Activated naive CD8-positive, alpha-beta T cell treated with anti-CD3 and anti-CD28 coated beads, Interleukin-2, amount 50 U/mL, for 24 hours (primary cell): ENCODE results near the gene TXNRD1.
"Not testable (repeated sequence)": the region's sequence is repeated elsewhere in the genome, so short reads cannot be mapped to it uniquely, and the experiment has no call there.

ENCODE experiments used
- ATAC-seq: fragments of 150-1000 bp; cut with Tn5 transposase; one replicate; pipeline ENCODE4 v1.10.0; 2021
- DNase-seq: peaks from one replicate; pipeline ENCODE4 v3.0.0; 2021
- H3K27ac Mint-ChIP-seq: one replicate; pipeline ENCODE4 v1.8.0; 2021; ENCODE audit warnings: mild to moderate bottlenecking, mixed read lengths
- H3K27me3 Mint-ChIP-seq: one replicate; pipeline ENCODE4 v1.8.0; 2021; ENCODE audit warnings: mixed read lengths
- H3K36me3 Mint-ChIP-seq: one replicate; pipeline ENCODE4 v1.8.0; 2021; ENCODE audit warnings: low read depth, mixed read lengths
- H3K4me1 Mint-ChIP-seq: one replicate; pipeline ENCODE4 v1.8.0; 2021; ENCODE audit warnings: mixed read lengths
- H3K4me3 Mint-ChIP-seq: one replicate; pipeline ENCODE4 v1.8.0; 2021; ENCODE audit warnings: mild to moderate bottlenecking, moderate library complexity, mixed read lengths
- H3K9me3 Mint-ChIP-seq: one replicate; pipeline ENCODE4 v1.8.0; 2021; ENCODE audit warnings: mixed read lengths

TXNRD1 gene

GRCh38 chr12:104292872-104293794 is 77.6 kb downstream of the TXNRD1 start:
- H3K27me3 Mint-ChIP-seq: no peaks in the 10 kb centered on the region
- peaks cover 66% of the 10 kb centered on the region for H3K36me3 Mint-ChIP-seq
- no peak overlapping the region for H3K27ac Mint-ChIP-seq
- ATAC-seq: no peak
- peaks cover 23% of the 10 kb centered on the region for H3K4me1 Mint-ChIP-seq
- H3K9me3 Mint-ChIP-seq: no peaks in the 10 kb centered on the region
- no peak for DNase-seq
- H3K4me3 Mint-ChIP-seq: no peak overlapping the region

GRCh38 chr12:104294158-104294859 is 78.7 kb downstream of the TXNRD1 start:
- H3K27me3 Mint-ChIP-seq, H3K27ac Mint-ChIP-seq, H3K9me3 Mint-ChIP-seq, H3K4me3 Mint-ChIP-seq, ATAC-seq: not testable (repeated sequence)
- Mint-ChIP-seq H3K36me3 (peaks cover 62% of the 10 kb centered on the region), H3K4me1 (peaks cover 14% of the 10 kb centered on the region)
- DNase-seq: peak; percentile 26

GRCh38 chr12:104294927-104295668 is 79.5 kb downstream of the TXNRD1 start:
- Mint-ChIP-seq H3K27me3 (no peaks in the 10 kb centered on the region), H3K4me3 (no peak overlapping the region), H3K4me1 (peaks cover 12% of the 10 kb centered on the region), H3K36me3 (peaks cover 67% of the 10 kb centered on the region), H3K27ac (no peak overlapping the region), H3K9me3 (no peaks in the 10 kb centered on the region)
- DNase-seq (no peak), ATAC-seq (no peak)

- peaks cover 68% of the 10 kb centered on the region for H3K36me3 Mint-ChIP-seq
- ATAC-seq: no peak
- peaks cover 12% of the 10 kb centered on the region for H3K4me1 Mint-ChIP-seq
- H3K27me3 Mint-ChIP-seq: no peaks in the 10 kb centered on the region
- no peak for DNase-seq
- H3K27ac Mint-ChIP-seq: no peak overlapping the region
- H3K4me3 Mint-ChIP-seq: no peak overlapping the region
- no peaks in the 10 kb centered on the region for H3K9me3 Mint-ChIP-seq
Observed at GRCh38 chr12:104295954-104296353, 80.4 kb downstream of the TXNRD1 start.

- Mint-ChIP-seq H3K27me3 (no peaks in the 10 kb centered on the region), H3K4me1 (peaks cover 13% of the 10 kb centered on the region), H3K9me3 (no peaks in the 10 kb centered on the region), H3K27ac (no peak overlapping the region), H3K4me3 (no peak overlapping the region), H3K36me3 (peaks cover 67% of the 10 kb centered on the region)
- ATAC-seq (no peak), DNase-seq (no peak)
Observed at GRCh38 chr12:104296718-104297117, 81.1 kb downstream of the TXNRD1 start.

GRCh38 chr12:104297477-104298113 is 82.0 kb downstream of the TXNRD1 start:
- H3K27me3 Mint-ChIP-seq: no peaks in the 10 kb centered on the region
- H3K4me1 Mint-ChIP-seq: peaks cover 13% of the 10 kb centered on the region
- ATAC-seq (no peak), DNase-seq (no peak)
- H3K36me3 Mint-ChIP-seq: peaks cover 61% of the 10 kb centered on the region
- H3K27ac Mint-ChIP-seq: no peak overlapping the region
- H3K9me3 Mint-ChIP-seq: no peaks in the 10 kb centered on the region
- H3K4me3 Mint-ChIP-seq: no peak overlapping the region

GRCh38 chr12:104299842-104300481 is 84.4 kb downstream of the TXNRD1 start:
- no peaks in the 10 kb centered on the region for H3K27me3 Mint-ChIP-seq
- DNase-seq (no peak), ATAC-seq (no peak)
- H3K4me1 Mint-ChIP-seq: peaks cover 35% of the 10 kb centered on the region
- H3K36me3 Mint-ChIP-seq: peaks cover 63% of the 10 kb centered on the region
- H3K27ac Mint-ChIP-seq: no peak overlapping the region
- H3K4me3 Mint-ChIP-seq: no peak overlapping the region
- no peaks in the 10 kb centered on the region for H3K9me3 Mint-ChIP-seq

GRCh38 chr12:104303538-104304151 is 88.1 kb downstream of the TXNRD1 start, which contains the start of gene EID3:
EID3 (plus strand) TSS chr12:104303739; CDS start chr12:104303935, 196 bp downstream.
- ATAC-seq (peak; percentile 98), DNase-seq (peak; percentile 93)
- Mint-ChIP-seq H3K9me3 (no peaks in the 10 kb centered on the region), H3K4me1 (peaks cover 49% of the 10 kb centered on the region), H3K4me3 (peak within 1 kb of the TSS; percentile 81), H3K36me3 (peaks cover 60% of the 10 kb centered on the region), H3K27me3 (no peaks in the 10 kb centered on the region), H3K27ac (peak within 1 kb of the TSS; percentile 91)

GRCh38 chr12:104304261-104305009 is 88.9 kb downstream of the TXNRD1 start:
- Mint-ChIP-seq H3K4me1 (peaks cover 49% of the 10 kb centered on the region), H3K27me3 (no peaks in the 10 kb centered on the region), H3K27ac (peak overlapping the region; percentile 91), H3K9me3 (no peaks in the 10 kb centered on the region), H3K36me3 (peaks cover 58% of the 10 kb centered on the region), H3K4me3 (peak overlapping the region; percentile 81)
- DNase-seq: no peak
- ATAC-seq: no peak

GRCh38 chr12:104305349-104305748 is 89.8 kb downstream of the TXNRD1 start:
- ATAC-seq: no peak
- no peaks in the 10 kb centered on the region for H3K27me3 Mint-ChIP-seq
- H3K4me1 Mint-ChIP-seq: peaks cover 49% of the 10 kb centered on the region
- H3K4me3 Mint-ChIP-seq: no peak overlapping the region
- no peak overlapping the region for H3K27ac Mint-ChIP-seq
- H3K36me3 Mint-ChIP-seq: peaks cover 57% of the 10 kb centered on the region
- no peaks in the 10 kb centered on the region for H3K9me3 Mint-ChIP-seq
- no peak for DNase-seq

GRCh38 chr12:104306376-104306775 is 90.8 kb downstream of the TXNRD1 start:
- no peaks in the 10 kb centered on the region for H3K27me3 Mint-ChIP-seq
- H3K27ac Mint-ChIP-seq: no peak overlapping the region
- DNase-seq: no peak
- no peak for ATAC-seq
- H3K4me3 Mint-ChIP-seq: no peak overlapping the region
- no peaks in the 10 kb centered on the region for H3K9me3 Mint-ChIP-seq
- H3K4me1 Mint-ChIP-seq: peaks cover 49% of the 10 kb centered on the region
- H3K36me3 Mint-ChIP-seq: peaks cover 56% of the 10 kb centered on the region

- peaks cover 46% of the 10 kb centered on the region for H3K4me1 Mint-ChIP-seq
Observed at GRCh38 chr12:104306943-104307654, 91.5 kb downstream of the TXNRD1 start.

More at GRCh38 chr12:104306943-104307654, 91.5 kb downstream of the TXNRD1 start:
- Mint-ChIP-seq H3K4me3 (no peak overlapping the region), H3K27me3 (no peaks in the 10 kb centered on the region), H3K9me3 (no peaks in the 10 kb centered on the region), H3K27ac (no peak overlapping the region), H3K36me3 (peaks cover 57% of the 10 kb centered on the region)
- DNase-seq (no peak), ATAC-seq (no peak)
